ENCODE measurements around the gene CNTNAP1. TPM values are rescaled to one million over a fixed set of nuclear protein-coding genes. Genes with fewer than 3 reads are reported as not detected.

The CNTNAP1 gene
- total RNA-seq, 1 donor, result 0.84 TPM

DNA sequence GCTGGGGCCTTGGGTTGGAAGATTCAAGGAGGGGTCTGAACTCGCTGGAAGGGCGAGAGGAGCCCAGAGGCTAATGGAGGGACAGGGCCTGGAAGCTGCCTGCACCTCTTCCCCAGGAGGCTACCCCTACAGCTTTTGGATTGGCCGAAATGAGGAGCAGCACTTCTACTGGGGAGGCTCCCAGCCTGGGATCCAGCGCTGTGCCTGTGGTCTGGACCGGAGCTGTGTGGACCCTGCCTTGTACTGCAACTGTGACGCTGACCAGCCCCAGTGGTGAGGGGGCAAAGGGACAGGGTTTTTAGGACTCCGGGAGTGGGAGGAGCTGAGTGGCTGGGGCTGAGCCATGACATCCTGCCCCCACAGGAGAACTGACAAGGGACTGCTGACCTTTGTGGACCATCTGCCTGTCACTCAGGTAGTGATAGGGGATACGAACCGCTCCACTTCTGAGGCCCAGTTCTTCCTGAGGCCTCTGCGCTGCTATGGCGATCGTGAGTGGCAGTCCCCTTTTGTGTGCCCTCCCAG is 8.8 kb downstream of the CNTNAP1 start:
- Histone ChIP-seq H3K27me3 (ENCODE audit: insufficient read depth, low read length) (no peaks in the 10 kb centered on the region), H3K4me1 (ENCODE audit: insufficient read depth, low read length) (no peaks in the 10 kb centered on the region), H3K4me3 (ENCODE audit: low read length) (no peak overlapping the region), H3K9me3 (ENCODE audit: low read depth, low read length) (no peaks in the 10 kb centered on the region)

DNA sequence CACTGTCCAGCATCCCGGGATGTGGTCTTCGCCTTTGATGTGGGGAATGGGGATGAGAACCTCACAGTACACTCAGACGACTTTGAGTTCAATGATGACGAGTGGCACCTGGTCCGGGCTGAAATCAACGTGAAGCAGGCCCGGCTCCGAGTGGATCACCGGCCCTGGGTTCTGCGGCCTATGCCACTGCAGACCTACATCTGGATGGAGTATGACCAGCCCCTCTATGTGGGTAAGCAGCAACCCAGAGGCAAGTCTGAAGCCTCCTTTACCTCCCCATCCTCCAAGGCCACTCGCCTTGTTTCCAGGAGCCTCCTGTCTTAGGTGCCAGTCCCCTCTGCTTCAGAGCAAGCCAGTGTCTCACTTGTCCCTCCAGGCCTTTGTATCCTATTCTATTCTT is 10.2 kb downstream of the CNTNAP1 start:
- Histone ChIP-seq H3K9me3 (ENCODE audit: low read depth, low read length) (no peaks in the 10 kb centered on the region), H3K4me3 (ENCODE audit: low read length) (no peak overlapping the region), H3K27me3 (ENCODE audit: insufficient read depth, low read length) (no peaks in the 10 kb centered on the region), H3K4me1 (ENCODE audit: insufficient read depth, low read length) (no peaks in the 10 kb centered on the region)

DNA sequence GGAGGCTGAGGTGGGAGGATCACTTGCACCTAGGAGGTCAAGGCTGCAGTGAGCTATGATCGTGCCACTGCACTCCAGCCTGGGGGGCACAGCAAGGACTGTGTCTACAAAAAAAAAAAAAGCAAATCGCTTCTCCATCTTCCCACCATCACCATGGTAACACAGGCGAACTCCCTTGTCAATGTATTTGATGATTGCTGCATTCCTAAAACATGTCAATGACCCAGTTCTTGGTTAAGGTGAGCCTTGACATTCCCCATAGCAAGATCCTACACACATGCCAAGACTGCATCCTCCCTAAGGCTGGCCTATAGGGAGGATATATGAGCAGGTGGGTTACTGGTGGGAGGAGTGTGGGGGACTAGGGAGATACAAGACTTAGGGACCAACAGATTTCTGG is 12.2 kb downstream of the CNTNAP1 start:
- Histone ChIP-seq H3K9me3 (ENCODE audit: low read depth, low read length) (no peaks in the 10 kb centered on the region), H3K27me3 (ENCODE audit: insufficient read depth, low read length) (no peaks in the 10 kb centered on the region)

DNA sequence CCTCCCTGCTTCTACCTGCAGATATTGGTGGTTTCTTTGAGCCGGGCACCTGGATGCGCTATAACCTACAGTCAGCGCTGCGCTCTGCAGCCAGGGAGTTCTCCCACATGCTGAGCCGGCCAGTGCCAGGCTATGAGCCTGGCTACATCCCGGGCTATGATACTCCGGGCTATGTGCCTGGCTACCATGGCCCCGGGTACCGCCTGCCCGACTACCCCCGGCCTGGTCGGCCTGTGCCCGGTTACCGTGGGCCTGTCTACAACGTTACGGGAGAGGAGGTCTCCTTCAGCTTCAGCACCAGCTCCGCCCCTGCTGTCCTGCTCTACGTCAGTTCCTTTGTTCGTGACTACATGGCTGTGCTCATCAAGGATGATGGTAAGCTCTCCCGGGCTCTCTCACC is 13.2 kb downstream of the CNTNAP1 start:
- Histone ChIP-seq H3K27me3 (ENCODE audit: insufficient read depth, low read length) (no peaks in the 10 kb centered on the region), H3K4me1 (ENCODE audit: insufficient read depth, low read length) (no peaks in the 10 kb centered on the region), H3K9me3 (ENCODE audit: low read depth, low read length) (no peaks in the 10 kb centered on the region), H3K4me3 (ENCODE audit: low read length) (no peak overlapping the region)

More for the DNA sequence above, 12.2 kb downstream of the CNTNAP1 start:
- Histone ChIP-seq H3K4me3 (ENCODE audit: low read length) (no peak overlapping the region), H3K4me1 (ENCODE audit: insufficient read depth, low read length) (no peaks in the 10 kb centered on the region)

DNA sequence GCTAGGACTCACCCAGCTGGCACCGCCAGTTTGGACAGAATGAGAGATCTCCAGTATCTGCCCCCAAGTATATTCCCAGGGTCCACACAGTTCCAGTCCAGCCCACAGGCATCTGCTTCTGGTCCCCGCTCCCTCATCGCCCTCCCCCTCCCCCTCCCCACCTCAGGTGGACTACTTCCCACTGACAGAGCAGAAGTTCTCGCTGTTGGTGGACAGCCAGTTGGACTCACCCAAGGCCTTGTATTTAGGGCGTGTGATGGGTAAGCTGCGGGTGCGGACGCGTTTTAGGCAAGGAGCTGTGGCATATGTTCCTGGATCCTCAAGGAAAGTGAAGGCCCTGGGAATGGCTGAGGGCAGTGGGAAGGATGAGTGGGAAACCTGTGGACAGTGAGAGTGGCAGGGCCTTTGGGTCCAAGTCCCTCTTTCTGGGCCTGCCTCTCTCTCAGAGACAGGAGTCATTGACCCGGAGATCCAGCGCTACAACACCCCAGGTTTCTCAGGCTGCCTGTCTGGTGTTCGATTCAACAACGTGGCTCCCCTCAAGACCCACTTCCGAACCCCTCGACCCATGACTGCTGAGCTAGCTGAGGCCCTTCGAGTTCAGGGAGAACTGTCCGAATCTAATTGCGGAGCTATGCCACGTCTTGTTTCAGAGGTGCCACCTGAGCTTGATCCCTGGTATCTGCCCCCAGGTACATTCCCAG is 14.9 kb downstream of the CNTNAP1 start:
- no peaks in the 10 kb centered on the region for H3K27me3 ChIP-seq (ENCODE audit: insufficient read depth, low read length)
- H3K4me1 ChIP-seq (ENCODE audit: insufficient read depth, low read length), result no peaks in the 10 kb centered on the region
- no peak overlapping the region for H3K4me3 ChIP-seq (ENCODE audit: low read length)
- H3K9me3 ChIP-seq (ENCODE audit: low read depth, low read length), result no peaks in the 10 kb centered on the region

DNA sequence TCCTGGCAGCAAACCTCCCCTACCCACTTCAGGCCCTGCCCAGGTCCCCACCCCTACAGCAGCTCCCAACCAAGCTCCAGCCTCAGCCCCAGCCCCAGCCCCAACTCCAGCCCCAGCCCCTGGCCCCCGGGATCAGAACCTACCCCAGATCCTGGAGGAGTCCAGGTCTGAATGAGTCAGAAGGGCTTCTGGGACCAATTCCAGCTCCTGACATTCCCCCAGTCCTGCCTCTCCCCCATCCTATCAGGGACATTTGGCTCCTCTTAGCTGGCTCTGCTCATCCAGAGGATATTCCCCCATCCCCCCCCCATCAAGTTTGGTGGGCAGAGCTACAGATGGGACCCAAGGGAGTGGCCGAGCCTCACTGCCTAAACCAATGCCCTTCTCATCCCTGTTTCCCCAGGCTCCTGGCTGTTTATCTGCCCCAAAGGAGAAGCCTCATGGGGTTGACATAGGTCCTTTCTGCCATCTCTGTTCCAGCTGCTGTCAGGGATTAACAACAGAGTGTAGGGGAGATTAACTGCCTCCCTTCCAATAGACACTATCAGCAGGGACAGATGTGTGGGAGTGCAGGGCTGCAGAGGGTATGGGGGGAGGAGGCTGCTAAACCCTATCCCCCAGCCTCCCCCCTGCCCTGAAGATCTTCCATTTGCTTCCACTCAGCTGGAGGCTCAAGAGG is 16.5 kb downstream of the CNTNAP1 start:
- no peaks in the 10 kb centered on the region for H3K27me3 ChIP-seq (ENCODE audit: insufficient read depth, low read length)
- H3K9me3 ChIP-seq (ENCODE audit: low read depth, low read length), result no peaks in the 10 kb centered on the region
- H3K4me1 ChIP-seq (ENCODE audit: insufficient read depth, low read length), result peaks cover 3% of the 10 kb centered on the region
- no peak overlapping the region for H3K4me3 ChIP-seq (ENCODE audit: low read length)

DNA sequence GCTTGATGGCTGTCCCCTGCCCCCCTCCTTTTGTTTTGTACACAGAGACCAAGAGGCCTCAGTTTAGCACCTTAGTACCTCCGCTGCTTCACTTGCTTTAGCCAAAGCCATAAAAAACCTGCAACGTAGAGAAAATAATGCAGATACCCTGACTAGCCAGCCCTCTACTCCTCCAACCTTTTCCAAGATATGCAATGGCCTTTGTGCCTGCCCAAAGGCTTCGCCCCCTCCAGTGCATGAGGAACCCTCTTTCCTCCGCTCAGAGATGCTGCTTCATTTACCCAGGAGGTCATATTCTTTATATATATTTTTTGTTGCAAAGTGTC is 17.0 kb downstream of the CNTNAP1 start:
- no peaks in the 10 kb centered on the region for H3K27me3 ChIP-seq (ENCODE audit: insufficient read depth, low read length)
- peaks cover 3% of the 10 kb centered on the region for H3K4me1 ChIP-seq (ENCODE audit: insufficient read depth, low read length)
- H3K9me3 ChIP-seq (ENCODE audit: low read depth, low read length), result no peaks in the 10 kb centered on the region
- H3K4me3 ChIP-seq (ENCODE audit: low read length), result no peak overlapping the region

DNA sequence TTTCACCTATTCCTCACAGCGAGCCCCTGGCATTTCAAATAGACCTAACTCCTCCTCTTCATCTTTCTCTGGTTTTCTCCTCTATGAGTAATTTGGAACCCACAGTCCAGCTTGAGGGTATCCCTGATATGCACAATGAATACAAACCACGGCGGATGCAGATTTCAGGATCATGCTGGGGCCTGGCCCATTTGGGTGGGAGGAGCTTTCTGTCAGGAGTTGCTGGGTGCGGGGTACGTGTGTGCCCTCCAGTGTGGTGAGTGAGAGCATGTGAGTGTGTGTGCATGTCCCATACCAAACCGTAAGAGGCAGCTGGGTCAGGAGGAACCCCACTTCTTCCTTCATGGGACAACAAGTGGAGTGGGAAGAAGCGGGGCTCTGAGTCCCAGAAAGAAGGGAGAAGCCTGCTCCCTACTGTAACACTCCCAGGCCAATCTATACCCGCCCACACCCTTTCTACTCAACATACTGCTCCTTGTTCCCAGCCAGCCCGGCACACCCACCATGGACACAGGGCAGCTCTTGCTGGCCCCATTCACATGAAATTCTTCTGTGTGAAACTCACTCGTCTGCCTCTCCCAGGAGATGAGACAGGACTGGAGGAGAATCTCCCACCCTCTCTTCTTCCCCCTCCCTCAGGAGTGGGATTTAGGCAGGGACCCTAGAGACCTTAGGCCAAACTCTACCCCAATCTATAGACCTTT is 18.4 kb downstream of the CNTNAP1 start:
- Histone ChIP-seq H3K9me3 (ENCODE audit: low read depth, low read length) (no peaks in the 10 kb centered on the region), H3K4me3 (ENCODE audit: low read length) (no peak overlapping the region), H3K4me1 (ENCODE audit: insufficient read depth, low read length) (peaks cover 7% of the 10 kb centered on the region), H3K27me3 (ENCODE audit: insufficient read depth, low read length) (no peaks in the 10 kb centered on the region)

DNA sequence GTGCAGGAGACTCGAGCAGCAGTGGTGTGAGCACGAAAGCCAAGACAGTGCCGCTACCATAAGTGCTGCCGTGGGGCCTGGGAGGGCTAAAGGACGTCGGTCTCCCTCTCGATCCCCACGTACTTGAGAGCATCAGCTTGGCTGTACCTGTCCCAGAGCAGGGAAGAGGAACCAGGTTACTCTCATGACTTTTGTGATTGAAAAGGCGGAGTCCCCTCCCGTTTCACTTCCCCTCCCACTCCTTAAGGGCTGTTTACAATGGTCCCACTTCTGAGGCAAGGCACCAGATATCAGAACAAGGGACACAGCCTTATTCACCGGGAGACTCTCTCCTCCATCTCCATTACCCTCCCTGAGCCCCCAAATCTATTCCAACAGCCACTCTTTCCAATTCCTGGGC is 20.1 kb downstream of the CNTNAP1 start:
- H3K27me3 ChIP-seq (ENCODE audit: insufficient read depth, low read length), result no peaks in the 10 kb centered on the region
- H3K4me3 ChIP-seq (ENCODE audit: low read length), result no peak overlapping the region
- no peaks in the 10 kb centered on the region for H3K9me3 ChIP-seq (ENCODE audit: low read depth, low read length)
- H3K4me1 ChIP-seq (ENCODE audit: insufficient read depth, low read length), result peaks cover 23% of the 10 kb centered on the region

DNA sequence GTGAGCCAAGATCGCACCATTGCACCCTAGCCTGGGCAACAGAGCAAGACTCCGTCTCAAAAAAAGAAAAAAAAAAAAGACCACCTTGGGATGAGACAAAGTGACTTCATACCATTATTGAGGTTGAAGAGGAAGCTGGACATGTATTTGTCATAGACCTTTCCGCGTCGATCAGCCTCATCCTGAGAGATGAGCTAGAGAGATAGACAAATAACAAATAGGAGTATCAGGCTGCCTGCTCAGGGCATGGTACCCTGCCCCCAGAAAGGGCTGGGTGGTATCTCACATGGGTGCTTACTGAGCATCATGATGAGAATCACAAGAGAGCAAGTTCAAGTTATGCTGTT is 22.1 kb downstream of the CNTNAP1 start:
- H3K9me3 ChIP-seq (ENCODE audit: low read depth, low read length), result no peaks in the 10 kb centered on the region
- no peak overlapping the region for H3K4me3 ChIP-seq (ENCODE audit: low read length)
- H3K4me1 ChIP-seq (ENCODE audit: insufficient read depth, low read length), result peaks cover 27% of the 10 kb centered on the region
- no peaks in the 10 kb centered on the region for H3K27me3 ChIP-seq (ENCODE audit: insufficient read depth, low read length)

DNA sequence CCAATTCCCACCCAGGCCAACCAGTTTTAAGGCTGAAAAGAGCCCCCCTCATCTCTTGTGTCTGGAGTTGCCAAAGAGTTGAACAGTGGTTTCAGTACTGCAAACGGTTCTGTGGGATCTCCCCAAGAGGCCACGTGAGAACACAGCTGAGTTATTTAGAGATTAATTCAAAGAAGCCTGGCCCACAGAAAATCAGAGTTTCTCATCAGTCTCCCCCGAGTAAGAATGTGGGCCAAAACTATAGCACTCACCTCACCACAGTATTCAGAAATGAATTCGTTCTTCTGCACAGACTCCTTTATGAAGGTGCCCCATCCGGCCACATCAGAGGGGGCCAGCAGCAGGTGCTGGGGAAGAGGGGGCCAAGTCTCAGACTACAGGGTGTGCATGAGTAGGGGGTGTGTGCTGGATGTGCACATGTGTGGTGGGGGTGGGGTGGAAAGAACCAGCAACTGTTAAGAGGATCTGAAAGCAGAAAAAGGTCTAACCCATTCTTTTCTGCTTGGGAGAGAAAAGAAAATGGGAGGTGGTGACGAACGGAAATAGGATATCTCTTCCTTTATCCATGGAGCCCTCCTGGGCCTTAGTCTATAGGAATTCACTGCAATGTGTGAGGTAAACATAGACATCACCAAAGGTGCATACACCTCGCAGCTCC is 22.6 kb downstream of the CNTNAP1 start:
- Histone ChIP-seq H3K4me1 (ENCODE audit: insufficient read depth, low read length) (peaks cover 27% of the 10 kb centered on the region), H3K4me3 (ENCODE audit: low read length) (no peak overlapping the region), H3K27me3 (ENCODE audit: insufficient read depth, low read length) (no peaks in the 10 kb centered on the region), H3K9me3 (ENCODE audit: low read depth, low read length) (no peaks in the 10 kb centered on the region)

DNA sequence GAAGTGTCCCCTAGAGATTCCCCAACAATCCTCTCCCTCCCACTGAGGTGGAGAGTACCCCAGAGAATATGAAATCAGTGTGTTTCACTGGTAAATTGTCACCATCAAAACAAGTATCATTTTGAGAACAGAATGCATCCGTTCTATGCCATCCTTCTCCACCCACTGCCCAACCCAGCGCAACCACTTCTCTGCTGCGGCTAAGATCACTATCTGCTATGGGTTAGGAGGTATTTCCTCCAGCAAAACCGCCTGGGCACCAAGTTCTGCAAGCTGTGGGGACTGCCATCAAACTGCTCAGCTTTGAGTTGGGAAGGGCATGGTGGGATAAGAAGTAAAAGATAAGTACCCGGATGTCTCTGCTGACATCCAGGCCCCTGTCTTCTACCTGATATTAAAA is 24.4 kb downstream of the CNTNAP1 start:
- H3K4me1 ChIP-seq (ENCODE audit: insufficient read depth, low read length), result peaks cover 27% of the 10 kb centered on the region
- no peak overlapping the region for H3K4me3 ChIP-seq (ENCODE audit: low read length)
- H3K27me3 ChIP-seq (ENCODE audit: insufficient read depth, low read length), result no peaks in the 10 kb centered on the region
- no peaks in the 10 kb centered on the region for H3K9me3 ChIP-seq (ENCODE audit: low read depth, low read length)

DNA sequence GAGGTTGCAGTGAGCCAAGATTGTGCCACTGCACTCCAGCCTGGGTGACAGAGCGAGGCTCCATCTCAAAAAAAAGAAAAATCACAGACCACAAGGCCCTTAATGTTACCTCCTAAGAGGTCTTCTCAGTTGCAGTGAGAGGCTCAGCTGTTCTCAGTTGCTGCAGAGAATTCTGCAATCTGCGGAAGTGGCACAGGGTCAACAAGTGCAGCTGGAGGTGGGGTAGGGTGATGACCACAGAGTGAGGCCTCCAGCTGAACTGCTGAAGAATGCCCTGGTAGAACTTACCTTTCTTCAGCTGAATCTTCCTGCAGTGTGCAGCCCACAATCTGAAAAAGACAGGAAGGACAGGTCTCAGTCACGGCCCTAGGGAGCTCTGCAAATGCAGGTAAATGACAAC is 26.3 kb downstream of the CNTNAP1 start:
- no peaks in the 10 kb centered on the region for H3K9me3 ChIP-seq (ENCODE audit: low read depth, low read length)
- peaks cover 25% of the 10 kb centered on the region for H3K4me1 ChIP-seq (ENCODE audit: insufficient read depth, low read length)

DNA sequence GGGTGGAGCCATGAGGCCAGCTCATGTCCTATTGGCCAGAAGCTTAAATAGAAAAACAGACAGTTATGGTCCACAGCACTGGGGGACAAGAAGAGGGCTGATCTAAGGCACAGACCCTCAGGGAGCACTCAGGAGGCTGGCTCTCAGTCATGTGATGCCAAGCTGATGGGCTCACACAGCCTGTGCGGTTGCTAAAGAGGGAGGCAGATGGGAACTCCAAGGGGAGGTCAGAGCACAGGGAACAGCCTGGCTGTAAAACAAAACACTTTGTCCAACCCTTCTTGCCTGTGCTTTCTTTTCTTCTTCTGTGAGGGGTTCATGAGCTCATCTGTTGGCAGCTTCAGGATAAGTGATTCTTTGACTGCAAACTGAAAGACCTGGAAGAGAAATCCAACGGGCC is 27.2 kb downstream of the CNTNAP1 start:
- Histone ChIP-seq H3K27me3 (ENCODE audit: insufficient read depth, low read length) (no peaks in the 10 kb centered on the region), H3K4me3 (ENCODE audit: low read length) (no peak overlapping the region), H3K9me3 (ENCODE audit: low read depth, low read length) (no peaks in the 10 kb centered on the region), H3K4me1 (ENCODE audit: insufficient read depth, low read length) (peaks cover 25% of the 10 kb centered on the region)

More for the DNA sequence above, 26.3 kb downstream of the CNTNAP1 start:
- H3K27me3 ChIP-seq (ENCODE audit: insufficient read depth, low read length), result no peaks in the 10 kb centered on the region
- H3K4me3 ChIP-seq (ENCODE audit: low read length), result no peak overlapping the region

DNA sequence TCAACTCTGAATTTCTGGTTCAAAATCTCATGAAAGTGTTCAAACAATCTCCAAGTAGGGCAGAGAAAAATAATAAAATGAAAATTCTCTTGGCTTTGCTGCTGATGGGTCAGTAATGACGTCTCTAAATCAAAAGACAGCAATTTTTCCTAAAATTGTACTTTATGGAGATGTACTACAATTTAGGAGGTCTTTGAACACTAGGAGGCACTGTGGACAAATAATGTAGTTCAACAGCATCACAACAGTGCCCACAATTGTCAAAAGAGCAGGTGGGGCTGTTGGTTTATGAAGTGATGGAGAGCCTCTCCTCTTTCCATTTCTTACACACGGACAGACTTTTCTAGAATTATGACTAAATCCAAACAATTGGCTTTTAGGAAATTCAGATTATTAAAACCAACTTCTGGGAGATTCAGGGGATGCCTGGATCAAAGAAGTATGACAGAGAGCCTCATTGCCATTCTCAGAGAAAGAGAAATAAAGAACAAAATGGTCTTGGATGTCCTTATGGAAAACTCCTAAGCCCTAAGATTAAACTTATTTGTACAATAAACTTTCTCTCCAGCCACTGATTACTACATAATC is 38.8 kb downstream of the CNTNAP1 start:
- Histone ChIP-seq H3K27me3 (ENCODE audit: insufficient read depth, low read length) (no peaks in the 10 kb centered on the region), H3K4me1 (ENCODE audit: insufficient read depth, low read length) (no peaks in the 10 kb centered on the region), H3K9me3 (ENCODE audit: low read depth, low read length) (no peaks in the 10 kb centered on the region), H3K4me3 (ENCODE audit: low read length) (no peak overlapping the region)

Measured in mononuclear cell (primary cell).